ENCODE measurements around the gene MRGPRD. TPM values are rescaled to one million over a fixed set of nuclear protein-coding genes. Genes with fewer than 3 reads are reported as not detected.

Gene MRGPRD
- total RNA-seq, 1 donor, result not detected

DNA sequence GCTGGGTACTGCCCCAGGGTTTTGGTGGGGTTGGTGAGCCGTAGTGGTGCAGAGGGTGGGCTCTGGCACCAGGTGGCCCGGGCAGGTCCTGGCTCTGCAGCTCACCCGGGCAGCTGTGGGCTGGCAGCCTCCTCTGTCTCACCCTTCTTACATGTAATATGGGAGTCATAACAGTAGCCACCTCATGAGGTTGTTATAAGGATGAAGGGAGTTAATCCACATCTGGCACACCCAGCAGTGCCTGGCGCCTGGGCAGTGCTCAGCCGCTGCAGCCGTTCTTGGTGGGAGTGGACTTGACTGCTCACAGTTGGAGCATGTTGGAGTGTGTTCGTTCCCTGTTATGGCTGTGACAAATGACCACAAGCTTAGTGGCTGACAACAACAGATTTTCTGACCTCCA, 48.4 kb downstream of the MRGPRD start:
- H3K4me3 ChIP-seq (ENCODE audit: low read depth, low read length), result no peak overlapping the region
- DNase-seq (ENCODE audit: low read depth), result no peak
- TF ChIP-seq, protein P1, sequence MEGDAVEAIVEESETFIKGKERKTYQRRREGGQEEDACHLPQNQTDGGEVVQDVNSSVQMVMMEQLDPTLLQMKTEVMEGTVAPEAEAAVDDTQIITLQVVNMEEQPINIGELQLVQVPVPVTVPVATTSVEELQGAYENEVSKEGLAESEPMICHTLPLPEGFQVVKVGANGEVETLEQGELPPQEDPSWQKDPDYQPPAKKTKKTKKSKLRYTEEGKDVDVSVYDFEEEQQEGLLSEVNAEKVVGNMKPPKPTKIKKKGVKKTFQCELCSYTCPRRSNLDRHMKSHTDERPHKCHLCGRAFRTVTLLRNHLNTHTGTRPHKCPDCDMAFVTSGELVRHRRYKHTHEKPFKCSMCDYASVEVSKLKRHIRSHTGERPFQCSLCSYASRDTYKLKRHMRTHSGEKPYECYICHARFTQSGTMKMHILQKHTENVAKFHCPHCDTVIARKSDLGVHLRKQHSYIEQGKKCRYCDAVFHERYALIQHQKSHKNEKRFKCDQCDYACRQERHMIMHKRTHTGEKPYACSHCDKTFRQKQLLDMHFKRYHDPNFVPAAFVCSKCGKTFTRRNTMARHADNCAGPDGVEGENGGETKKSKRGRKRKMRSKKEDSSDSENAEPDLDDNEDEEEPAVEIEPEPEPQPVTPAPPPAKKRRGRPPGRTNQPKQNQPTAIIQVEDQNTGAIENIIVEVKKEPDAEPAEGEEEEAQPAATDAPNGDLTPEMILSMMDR (IDR thresholded peaks at IDR 0.05; ENCODE audit: insufficient read depth, low read depth, low read length), result no peak

DNA sequence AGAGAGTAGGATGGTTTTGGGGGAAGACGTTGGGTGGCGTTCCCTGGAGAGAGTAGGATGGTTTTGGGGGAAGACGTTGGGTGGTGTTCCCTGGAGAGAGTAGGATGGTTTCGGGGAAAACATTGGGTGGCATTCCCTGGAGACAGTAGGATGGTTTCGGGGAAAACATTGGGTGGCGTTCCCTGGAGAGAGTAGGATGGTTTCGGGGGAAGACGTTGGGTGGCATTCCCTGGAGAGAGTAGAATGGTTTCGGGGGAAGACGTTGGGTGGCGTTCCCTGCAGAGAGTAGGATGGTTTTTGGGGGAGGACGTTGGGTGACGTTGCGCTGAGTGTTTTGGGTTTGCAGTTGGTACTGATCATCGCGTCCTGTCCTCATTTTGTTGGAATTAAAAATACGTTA, 48.9 kb downstream of the MRGPRD start:
- no peak for DNase-seq (ENCODE audit: low read depth)
- TF ChIP-seq, protein P1 (IDR thresholded peaks at IDR 0.05; ENCODE audit: insufficient read depth, low read depth, low read length), result no peak
- H3K4me3 ChIP-seq (ENCODE audit: low read depth, low read length), result no peak overlapping the region

DNA sequence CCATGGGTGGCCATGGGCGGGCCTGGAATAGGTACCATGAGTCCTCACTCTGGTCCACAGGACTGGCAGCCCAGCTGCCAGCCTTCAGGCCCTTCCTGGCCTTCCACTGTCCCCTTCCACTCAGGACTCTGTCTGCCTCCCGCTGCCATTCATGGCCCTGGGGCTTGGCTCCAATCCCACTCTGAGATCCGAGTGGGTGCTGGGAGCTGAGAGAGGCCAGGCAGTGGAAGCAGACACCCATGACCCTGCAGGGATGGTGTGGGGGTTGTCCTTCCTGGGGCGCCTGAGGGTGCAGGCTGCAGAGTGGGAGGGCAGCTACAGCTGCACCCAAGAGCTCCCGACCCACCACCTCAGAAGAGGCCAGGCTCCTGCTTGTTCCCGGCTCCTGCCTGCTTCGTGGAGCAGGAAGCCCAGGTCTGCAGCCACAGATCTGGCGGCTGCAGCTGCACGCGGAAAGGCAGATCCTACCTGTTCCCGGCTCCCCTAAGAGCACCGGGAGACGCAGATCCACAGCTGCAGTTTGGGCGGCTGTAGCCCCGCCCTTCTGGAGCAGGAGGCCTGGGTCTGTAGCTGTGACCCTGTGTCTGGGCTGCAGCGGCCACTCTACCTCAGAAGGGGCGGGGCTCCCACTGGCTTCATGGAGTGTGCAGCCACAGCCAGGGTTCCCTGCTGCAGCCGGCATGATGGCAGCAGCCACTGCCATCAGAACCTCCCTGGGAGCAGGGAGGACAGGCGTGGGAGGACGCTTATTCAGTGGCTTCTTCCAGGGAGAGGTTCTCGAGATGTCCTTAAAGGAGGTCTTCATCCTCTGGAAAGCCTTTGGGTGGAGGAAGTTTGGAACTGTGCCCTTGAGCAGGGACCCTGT, 49.6 kb downstream of the MRGPRD start:
- TF ChIP-seq, protein P1 (IDR thresholded peaks at IDR 0.05; ENCODE audit: insufficient read depth, low read depth, low read length), result no peak
- H3K4me3 ChIP-seq (ENCODE audit: low read depth, low read length), result no peak overlapping the region
- no peak for DNase-seq (ENCODE audit: low read depth)

Other genes starting within 250 kb of the MRGPRD start
- gene TESMIN, start 229.5 kb downstream of the MRGPRD start, total RNA-seq, result 0.32 and 2.6 TPM in 2 replicates
- 28.7 and 39.7 TPM in 2 replicates for gene CPT1A, start 139.1 kb downstream of the MRGPRD start, total RNA-seq
- gene MRPL21, start 77.2 kb downstream of the MRGPRD start, total RNA-seq, result 43.5 and 47.1 TPM in 2 replicates
- gene IGHMBP2, start 77.1 kb downstream of the MRGPRD start, total RNA-seq, result 9.9 and 14.2 TPM in 2 replicates
- gene MRGPRF, start 32.3 kb upstream of the MRGPRD start, total RNA-seq, result 52.8 and 61.3 TPM in 2 replicates
- gene TPCN2, start 67.9 kb upstream of the MRGPRD start, total RNA-seq, result 10.4 and 13.5 TPM in 2 replicates
- under 0.01 TPM in 2 replicates for gene SMIM38, start 174.9 kb upstream of the MRGPRD start, total RNA-seq

Data from fibroblast of villous mesenchyme (primary cell).